ENCODE measurements around the gene RAB10.

DNA sequence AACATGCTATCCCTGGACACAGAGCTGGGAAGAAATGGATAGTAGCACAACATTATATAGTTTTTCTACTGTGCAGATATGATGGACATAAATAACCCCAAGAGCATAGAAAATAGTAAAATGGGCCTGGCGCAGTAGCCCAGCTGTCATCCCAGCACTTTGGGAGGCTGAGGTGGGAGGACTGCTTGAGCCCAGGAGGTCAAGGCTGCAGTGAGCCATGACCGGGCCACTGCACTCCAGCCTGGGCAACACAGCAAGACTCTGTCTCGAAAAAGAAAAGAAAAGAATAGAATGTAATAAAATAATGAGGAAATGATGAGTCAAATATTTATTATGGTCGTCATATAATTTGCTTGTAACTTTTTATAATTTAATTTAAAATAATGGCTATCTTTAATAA is 131.5 kb downstream of the RAB10 start:
- no peak for TF ChIP-seq CTCF (IDR thresholded peaks at IDR 0.05)
- no peak for TF ChIP-seq POLR2AphosphoS5 (IDR thresholded peaks at IDR 0.05)
- TF ChIP-seq EP300 (IDR thresholded peaks at IDR 0.05), result no peak
- TF ChIP-seq POLR2A (IDR thresholded peaks at IDR 0.05), result no peak
